22Rv1 (cell line): Measurements from ENCODE around the gene TBX10.
A peak's percentile ranks its signal among the peaks of the same experiment; 100 is the strongest.
"Not testable (repeated sequence)": the region's sequence is repeated elsewhere in the genome, so short reads cannot be mapped to it uniquely, and the experiment has no call there.

Experiments used
- H3K27ac ChIP-seq: fragments of 450-650 bp; 2 replicates; pipeline ENCODE4 v1.5.1; 2017
- ZFX ChIP-seq: fragments of 450-650 bp; IDR thresholded peaks from 2 replicates; pipeline ENCODE4 v1.6.1; 2017; ENCODE audit warnings: antibody characterized with exemption, borderline replicate concordance
- TF ChIP-seq, protein P1 (sequence below): fragments of 450-650 bp; IDR thresholded peaks from 2 replicates; pipeline ENCODE4 v1.5.1; 2017; ENCODE audit warnings: mild to moderate bottlenecking

The TBX10 gene

DNA sequence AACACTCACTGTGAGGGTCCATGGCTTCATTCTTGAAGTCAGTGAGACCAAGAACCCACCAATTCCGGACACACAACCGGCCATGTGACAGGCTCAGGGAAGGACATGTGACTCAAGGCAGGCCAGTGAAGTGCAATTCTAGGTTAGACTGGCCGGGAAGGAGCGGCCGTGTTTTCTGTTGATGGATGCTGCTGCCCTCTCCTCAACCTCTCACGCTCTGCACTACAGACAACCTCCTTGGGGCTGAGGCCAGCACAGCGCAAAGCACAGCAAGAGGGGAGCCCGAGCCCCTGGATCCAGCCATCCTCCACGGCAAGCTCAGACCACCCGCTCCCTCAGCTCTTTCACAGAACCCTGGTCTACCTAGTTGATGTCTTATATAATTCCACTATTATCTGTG is 12.6 kb downstream of the TBX10 start:
- H3K27ac ChIP-seq, result peak overlapping the region; percentile 93
- TF ChIP-seq ZFX, result no peak
- TF ChIP-seq, protein P1, sequence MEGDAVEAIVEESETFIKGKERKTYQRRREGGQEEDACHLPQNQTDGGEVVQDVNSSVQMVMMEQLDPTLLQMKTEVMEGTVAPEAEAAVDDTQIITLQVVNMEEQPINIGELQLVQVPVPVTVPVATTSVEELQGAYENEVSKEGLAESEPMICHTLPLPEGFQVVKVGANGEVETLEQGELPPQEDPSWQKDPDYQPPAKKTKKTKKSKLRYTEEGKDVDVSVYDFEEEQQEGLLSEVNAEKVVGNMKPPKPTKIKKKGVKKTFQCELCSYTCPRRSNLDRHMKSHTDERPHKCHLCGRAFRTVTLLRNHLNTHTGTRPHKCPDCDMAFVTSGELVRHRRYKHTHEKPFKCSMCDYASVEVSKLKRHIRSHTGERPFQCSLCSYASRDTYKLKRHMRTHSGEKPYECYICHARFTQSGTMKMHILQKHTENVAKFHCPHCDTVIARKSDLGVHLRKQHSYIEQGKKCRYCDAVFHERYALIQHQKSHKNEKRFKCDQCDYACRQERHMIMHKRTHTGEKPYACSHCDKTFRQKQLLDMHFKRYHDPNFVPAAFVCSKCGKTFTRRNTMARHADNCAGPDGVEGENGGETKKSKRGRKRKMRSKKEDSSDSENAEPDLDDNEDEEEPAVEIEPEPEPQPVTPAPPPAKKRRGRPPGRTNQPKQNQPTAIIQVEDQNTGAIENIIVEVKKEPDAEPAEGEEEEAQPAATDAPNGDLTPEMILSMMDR, result no peak

DNA sequence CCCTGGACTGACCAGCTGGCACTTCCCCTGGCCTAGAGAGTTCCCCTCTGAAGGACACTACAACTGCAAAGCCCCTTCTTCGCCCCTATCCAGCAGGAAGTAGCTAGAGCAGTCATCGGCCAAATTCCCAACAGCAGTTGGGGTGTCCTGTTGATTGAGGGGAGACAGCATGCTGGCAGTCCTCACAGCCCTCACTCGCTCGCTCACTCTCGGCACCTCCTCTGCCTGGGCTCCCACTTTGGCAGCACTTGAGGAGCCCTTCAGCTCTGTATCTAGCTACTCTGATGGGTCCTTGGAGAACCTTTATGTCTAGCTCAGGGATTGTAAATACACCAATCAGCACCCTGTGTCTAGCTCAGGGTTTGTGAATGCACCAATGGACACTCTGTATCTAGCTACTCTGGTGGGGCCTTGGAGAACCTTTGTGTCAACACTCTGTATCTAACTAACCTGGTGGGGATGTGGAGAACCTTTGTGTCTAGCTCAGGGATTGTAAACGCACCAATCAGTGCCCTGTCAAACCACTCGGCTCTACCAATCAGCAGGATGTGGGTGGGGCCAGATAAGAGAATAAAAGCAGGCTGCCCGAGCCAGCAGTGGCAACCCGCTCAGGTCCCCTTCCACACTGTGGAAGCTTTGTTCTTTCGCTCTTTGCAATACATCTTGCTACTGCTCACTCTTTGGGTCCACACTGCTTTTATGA is 13.3 kb downstream of the TBX10 start:
- H3K27ac ChIP-seq, result peak overlapping the region; percentile 93

DNA sequence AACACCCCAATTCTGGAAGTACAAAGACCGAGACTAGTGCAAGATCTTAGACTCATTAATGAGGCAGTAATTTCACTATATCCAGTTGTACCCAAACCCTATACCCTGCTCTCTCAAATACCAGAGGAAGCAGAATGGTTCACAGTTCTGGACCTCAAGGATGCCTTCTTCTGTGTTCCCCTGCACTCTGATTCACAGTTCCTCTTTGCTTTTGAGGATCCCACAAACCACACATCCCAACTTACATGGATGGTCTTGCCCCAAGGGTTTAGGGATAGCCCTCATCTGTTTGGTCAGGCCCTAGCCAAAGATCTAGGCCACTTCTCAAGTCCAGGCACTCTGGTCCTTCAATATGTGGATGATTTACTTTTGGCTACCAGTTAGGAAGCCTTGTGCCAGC is 15.8 kb downstream of the TBX10 start:
- H3K27ac ChIP-seq, result not testable (repeated sequence)

DNA sequence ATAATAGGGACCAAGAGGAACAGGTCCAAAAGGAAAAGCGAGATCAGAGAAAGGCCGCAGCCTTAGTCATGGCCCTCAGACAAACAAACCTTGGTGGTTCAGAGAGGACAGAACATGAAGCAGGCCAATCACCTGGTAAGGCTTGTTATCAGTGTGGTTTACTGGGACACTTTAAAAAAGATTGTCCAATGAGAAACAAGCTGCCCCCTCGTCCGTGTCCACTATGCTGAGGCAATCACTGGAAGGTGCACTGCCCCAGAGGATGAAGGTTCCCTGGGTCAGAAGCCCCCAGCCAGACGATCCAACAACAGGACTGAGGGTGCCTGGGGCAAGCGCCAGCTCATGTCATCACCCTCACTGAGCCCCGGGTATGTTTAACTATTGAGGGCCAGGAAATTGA is 16.7 kb downstream of the TBX10 start:
- H3K27ac ChIP-seq, result not testable (repeated sequence)

DNA sequence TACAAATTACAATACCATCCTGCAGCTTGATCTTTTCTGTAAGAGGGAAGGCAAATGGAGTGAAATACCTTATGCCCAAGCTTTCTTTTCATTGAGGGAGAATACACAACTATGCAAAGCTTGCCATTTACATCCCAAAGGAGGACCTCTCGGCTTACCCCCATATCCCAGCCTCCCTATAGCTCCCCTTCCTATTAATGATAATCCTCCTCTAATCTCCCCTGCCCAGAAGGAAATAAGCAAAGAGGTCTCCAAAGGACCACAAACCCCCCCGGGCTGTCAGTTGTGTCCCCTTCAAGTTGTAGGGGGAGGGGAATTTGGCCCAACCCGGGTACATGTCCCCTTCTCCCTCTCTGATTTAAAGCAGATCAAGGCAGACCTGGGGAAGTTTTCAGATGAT is 17.6 kb downstream of the TBX10 start:
- H3K27ac ChIP-seq, result not testable (repeated sequence)

DNA sequence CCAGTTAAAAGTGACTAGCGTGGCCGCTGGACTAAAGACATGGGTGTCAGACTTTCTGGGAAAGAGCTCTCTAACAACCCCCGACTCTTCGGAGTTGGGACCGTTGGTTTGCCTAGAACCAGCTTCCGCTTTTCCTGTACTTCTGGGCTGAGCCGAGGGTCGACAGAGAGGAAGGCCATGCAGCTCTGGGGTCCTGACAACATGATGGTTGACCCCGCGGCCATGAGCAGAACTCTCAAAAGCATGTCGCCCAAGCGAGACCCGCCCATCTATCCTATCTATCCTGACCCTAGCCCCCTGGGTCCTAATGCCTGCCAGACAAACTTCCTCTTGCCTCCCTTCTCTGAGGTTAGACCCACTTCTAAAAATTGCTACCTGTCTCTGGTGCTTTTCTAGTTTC is 18.9 kb downstream of the TBX10 start:
- peak overlapping the region; percentile 50 for H3K27ac ChIP-seq

DNA sequence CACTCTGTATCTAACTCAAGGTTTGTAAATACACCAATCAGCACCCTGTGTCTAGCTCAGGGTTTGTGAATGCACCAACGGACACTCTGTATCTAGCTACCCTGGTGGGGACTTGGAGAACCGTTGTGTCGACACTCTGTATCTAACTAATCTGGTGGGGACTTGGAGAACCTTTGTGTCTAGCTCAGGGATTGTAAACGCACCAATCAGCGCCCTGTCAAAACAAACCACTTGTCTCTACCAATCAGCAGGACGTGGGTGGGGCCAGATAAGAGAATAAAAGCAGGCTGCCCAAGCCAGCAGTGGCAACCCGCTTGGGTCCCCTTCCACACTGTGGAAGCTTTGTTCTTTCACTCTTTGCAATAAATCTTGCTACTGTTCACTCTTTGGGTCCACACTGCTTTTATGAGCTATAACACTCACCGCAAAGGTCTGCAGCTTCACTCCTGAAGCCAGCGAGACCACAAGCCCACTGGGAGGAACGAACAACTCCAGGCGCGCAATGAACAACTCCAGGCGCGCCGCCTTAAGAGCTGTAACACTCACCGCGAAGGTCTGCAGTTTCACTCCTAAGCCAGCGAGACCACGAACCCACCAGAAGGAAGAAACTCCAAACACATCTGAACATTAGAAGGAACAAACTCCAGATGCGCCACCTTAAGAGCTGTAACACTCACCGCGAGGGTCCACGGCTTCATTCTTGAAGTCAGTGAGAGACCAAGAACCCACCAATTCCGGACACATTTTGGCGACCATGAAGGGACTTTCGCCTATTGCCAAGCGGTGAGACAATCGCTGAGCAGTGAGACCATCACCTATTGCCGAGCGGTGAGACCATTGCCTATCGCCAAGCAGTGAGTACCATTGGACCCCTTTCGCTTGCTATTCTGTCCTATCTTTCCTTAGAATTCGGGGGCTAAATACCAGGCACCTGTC is 19.6 kb downstream of the TBX10 start:
- H3K27ac ChIP-seq, result peak overlapping the region; percentile 50

DNA sequence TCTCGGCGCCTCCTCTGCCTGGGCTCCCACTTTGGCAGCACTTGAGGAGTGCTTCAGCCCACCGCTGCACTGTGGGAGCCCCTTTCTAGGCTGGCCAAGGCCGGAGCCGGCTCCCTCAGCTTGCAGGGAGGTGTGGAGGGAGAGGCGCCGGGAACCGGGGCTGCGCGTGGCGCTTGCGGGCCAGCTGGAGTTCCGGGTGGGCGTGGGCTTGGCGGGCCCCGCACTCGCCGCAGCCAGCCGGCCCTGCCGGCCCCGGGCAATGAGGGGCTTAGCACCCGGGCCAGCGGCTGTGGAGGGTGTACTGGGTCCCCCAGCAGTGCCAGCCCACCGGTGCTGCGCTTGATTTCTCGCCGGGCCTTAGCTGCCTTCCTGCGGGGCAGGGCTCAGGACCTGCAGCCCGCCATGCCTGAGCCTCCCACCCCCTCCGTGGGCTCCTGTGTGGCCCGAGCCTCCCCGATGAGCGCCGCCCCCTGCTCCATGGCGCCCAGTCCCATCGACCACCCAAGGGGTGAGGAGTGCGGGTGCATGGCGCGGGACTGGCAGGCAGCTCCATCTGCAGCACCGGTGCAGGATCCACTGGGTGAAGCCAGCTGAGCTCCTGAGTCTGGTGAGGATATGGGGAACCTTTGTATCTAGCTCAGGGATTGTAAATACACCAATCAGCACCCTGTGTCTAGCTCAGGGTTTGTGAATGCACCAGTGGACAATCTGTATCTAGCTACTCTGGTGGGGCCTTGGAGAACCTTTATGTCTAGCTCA is 20.5 kb downstream of the TBX10 start:
- not testable (repeated sequence) for H3K27ac ChIP-seq

DNA sequence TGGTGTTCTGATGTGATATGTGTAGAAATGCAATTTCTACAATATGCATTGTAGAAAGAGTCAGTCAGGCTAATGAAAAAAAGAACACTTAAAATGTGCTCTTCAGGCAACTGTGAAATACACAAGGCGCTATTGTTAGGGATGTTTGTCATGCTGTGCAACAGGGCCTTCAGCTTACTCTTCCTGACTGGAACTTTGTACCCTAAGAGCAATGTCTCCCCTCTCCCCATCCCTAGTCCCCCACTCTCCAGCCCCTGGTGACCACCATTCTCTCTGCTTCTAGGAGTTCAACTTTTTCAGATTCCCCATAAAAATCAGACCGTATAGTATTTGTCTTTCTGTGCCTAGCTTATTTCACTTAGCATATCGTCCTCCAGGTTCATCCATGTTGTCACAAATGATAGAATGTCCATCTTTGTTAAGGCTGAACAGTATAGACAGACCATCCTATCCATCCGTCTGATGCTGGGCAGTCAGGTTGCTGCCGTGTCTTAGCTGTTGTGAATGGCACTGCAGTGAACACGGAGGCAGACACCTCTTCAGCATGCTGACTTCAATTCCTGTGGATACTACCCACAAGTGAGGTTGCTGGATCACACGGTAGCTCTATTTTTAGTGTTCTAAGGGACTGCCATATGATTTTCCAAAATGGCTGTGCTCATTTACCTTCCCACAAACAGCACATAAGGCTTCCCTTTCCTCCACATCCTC is 22.2 kb downstream of the TBX10 start:
- TF ChIP-seq, protein P1, result no peak
- no peak for TF ChIP-seq ZFX
- H3K27ac ChIP-seq, result no peak overlapping the region

DNA sequence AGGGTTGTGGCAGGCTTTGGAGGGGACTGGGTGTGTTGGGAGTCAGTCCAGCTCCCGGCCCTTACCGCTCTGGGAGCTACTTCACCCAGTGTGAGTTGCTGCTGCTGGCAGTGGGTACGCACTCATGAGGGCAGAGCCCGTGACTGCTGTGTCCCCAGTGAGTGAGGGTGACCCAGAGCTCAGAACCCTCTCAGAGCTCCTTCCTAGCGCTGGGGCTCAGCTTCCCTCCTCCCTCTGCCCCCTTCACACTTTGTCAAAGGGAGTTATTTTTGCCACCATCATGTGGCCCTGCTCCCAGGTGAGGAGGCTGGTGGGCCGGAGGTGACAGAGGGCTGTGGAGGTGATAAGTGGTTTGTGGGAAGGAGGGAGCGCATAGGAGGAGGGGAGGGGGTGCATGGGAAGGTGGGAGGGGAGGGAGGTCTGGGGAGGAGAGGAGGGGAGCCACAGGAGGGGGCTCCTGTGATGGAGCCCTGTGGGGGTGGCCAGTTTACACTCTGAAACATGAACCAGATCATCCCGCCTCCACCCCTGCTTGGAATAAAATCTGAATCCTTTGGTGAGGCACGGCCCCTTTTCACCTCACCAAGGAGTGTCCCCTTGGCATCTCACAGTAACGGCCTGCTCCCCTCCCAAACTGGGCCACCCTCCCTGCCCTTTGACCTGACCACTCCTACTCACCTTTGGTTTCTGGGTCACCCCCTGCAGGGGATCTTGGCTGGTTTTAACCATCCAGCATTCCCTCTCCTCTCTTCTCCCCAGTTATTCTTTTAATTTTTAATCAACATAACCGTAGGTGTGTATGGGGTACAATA is 22.9 kb downstream of the TBX10 start:
- H3K27ac ChIP-seq, result no peak overlapping the region
- TF ChIP-seq, protein P1, result no peak
- no peak for TF ChIP-seq ZFX
